Liver (tissue), 9 donors: ENCODE measurements around the gene CA10. TPM values are rescaled to one million over a fixed set of nuclear protein-coding genes. Genes with fewer than 3 reads are reported as not detected.

Source experiments
- DNase-seq: peaks from one replicate; pipeline ENCODE4 v3.0.0-alpha.2; 2017; ENCODE audit warnings: low spot score
- H3K27ac ChIP-seq, 2 donors: one replicate each; pipeline ENCODE4 v1.7.0; 2013; ENCODE audit warnings: inconsistent platforms in 2 of 2, low read length in 2 of 2, control low read depth in 1 of 2, low read depth in 1 of 2, mild to moderate bottlenecking in 1 of 2
- H3K27me3 ChIP-seq, 4 donors: one replicate each; pipeline versions ENCODE4 v1.6.1 to v1.7.0; 2013; ENCODE audit warnings: low read length in 3 of 4, inconsistent platforms in 1 of 4, mild to moderate bottlenecking in 1 of 4, moderate library complexity in 1 of 4; ENCODE audit not compliant: control insufficient read depth in 4 of 4, insufficient read depth in 4 of 4
- H3K36me3 ChIP-seq, 4 donors: one replicate each; pipeline versions ENCODE4 v1.6.1 to v1.7.0; 2013; ENCODE audit warnings: low read length in 3 of 4, mild to moderate bottlenecking in 3 of 4, low read depth in 1 of 4, moderate library complexity in 1 of 4; ENCODE audit not compliant: control insufficient read depth in 4 of 4, insufficient read depth in 3 of 4
- H3K4me1 ChIP-seq, 4 donors: one replicate each; pipeline versions ENCODE4 v1.6.1 to v1.7.0; 2013; ENCODE audit warnings: low read length in 3 of 4, mild to moderate bottlenecking in 3 of 4, moderate library complexity in 1 of 4; ENCODE audit not compliant: control insufficient read depth in 4 of 4, insufficient read depth in 4 of 4
- H3K4me3 ChIP-seq, 3 donors: one replicate each; pipeline versions ENCODE4 v1.6.1 to v1.7.0; 2013; ENCODE audit warnings: low read length in 3 of 3, control low read depth in 1 of 3, low read depth in 1 of 3, mild to moderate bottlenecking in 1 of 3
- H3K9ac ChIP-seq, 2 donors: one replicate each; pipeline ENCODE4 v1.7.0; 2013; ENCODE audit warnings: low read length in 2 of 2, mild to moderate bottlenecking in 2 of 2, moderate library complexity in 2 of 2, control low read depth in 1 of 2, low read depth in 1 of 2
- H3K9me3 ChIP-seq, 4 donors: one replicate each; pipeline versions ENCODE4 v1.6.1 to v1.7.0; 2013; ENCODE audit warnings: low read length in 3 of 4; ENCODE audit not compliant: control insufficient read depth in 4 of 4
- ATF3 ChIP-seq: IDR thresholded peaks from 2 replicates; pipeline ENCODE4 v1.6.1; 2016; ENCODE audit warnings: antibody characterized with exemption
- CTCF ChIP-seq: fragments of 150-350 bp; IDR thresholded peaks from 2 replicates; pipeline ENCODE4 v1.5.1; 2017; ENCODE audit warnings: improper control_type of control experiment, low read depth, low read length; ENCODE audit not compliant: missing input control
- EGR1 ChIP-seq, 2 donors: IDR thresholded peaks; 2 replicates each; pipeline ENCODE4 v1.6.1; 2016 to 2018; ENCODE audit warnings: antibody characterized with exemption in 2 of 2, low read depth in 2 of 2
- FOXA1 ChIP-seq: IDR thresholded peaks from 2 replicates; pipeline ENCODE4 v1.6.1; 2016; ENCODE audit warnings: antibody characterized with exemption
- FOXA2 ChIP-seq: IDR thresholded peaks from 2 replicates; pipeline ENCODE4 v1.6.1; 2016; ENCODE audit warnings: antibody characterized with exemption
- GABPA ChIP-seq, 2 donors: IDR thresholded peaks in 1 of 2; conservative IDR thresholded peaks in 1 of 2; 2 replicates each; pipeline ENCODE4 v1.6.1; 2016; ENCODE audit warnings: antibody characterized with exemption in 2 of 2, mild to moderate bottlenecking in 1 of 2, moderate library complexity in 1 of 2
- HNF4A ChIP-seq, 2 donors: conservative IDR thresholded peaks; 2 replicates each; pipeline ENCODE4 v1.6.1; 2016; ENCODE audit warnings: antibody characterized with exemption in 2 of 2, mild to moderate bottlenecking in 2 of 2
- HNF4G ChIP-seq: IDR thresholded peaks from 2 replicates; pipeline ENCODE4 v1.6.1; 2016; ENCODE audit warnings: antibody characterized with exemption
- MAX ChIP-seq: IDR thresholded peaks from 2 replicates; pipeline ENCODE4 v1.6.1; 2016; ENCODE audit warnings: antibody characterized with exemption
- NR2F2 ChIP-seq: IDR thresholded peaks from 2 replicates; pipeline ENCODE4 v1.6.1; 2016; ENCODE audit warnings: antibody characterized with exemption
- RXRA ChIP-seq, 2 donors: IDR thresholded peaks; 2 replicates each; pipeline ENCODE4 v1.6.1; 2017 to 2018; ENCODE audit warnings: antibody characterized with exemption in 2 of 2, mild to moderate bottlenecking in 1 of 2
- SP1 ChIP-seq: IDR thresholded peaks from 2 replicates; pipeline ENCODE4 v1.6.1; 2018; ENCODE audit warnings: antibody characterized with exemption, mild to moderate bottlenecking
- TAF1 ChIP-seq: conservative IDR thresholded peaks from 2 replicates; pipeline ENCODE4 v1.6.1; 2016; ENCODE audit warnings: antibody characterized with exemption, mild to moderate bottlenecking
- YY1 ChIP-seq: IDR thresholded peaks from 2 replicates; pipeline ENCODE4 v1.6.1; 2016; ENCODE audit warnings: antibody characterized with exemption, mild to moderate bottlenecking
- ZBTB33 ChIP-seq: IDR thresholded peaks from 2 replicates; pipeline ENCODE4 v1.6.1; 2016; ENCODE audit warnings: antibody characterized with exemption
- WGBS: extraction: QIAGEN DNeasy Blood & Tissue Kit; methylation state at CpG from one replicate; pipeline ENCODE4 v1.1.7; 2013; 5-methylcytosine and 5-hydroxymethylcytosine counted together
- polyA plus RNA-seq, 2 donors: library from polyadenylated mRNA; stranded (reverse) in 1 of 2; unstranded in 1 of 2; fragments of 200-250 nt in 1 of 2; fragments of >200 nt in 1 of 2; fragmentation: Nextera tagmentation in 1 of 2; extraction: Ambion mirVana in 1 of 2; gene quantifications; one replicate each; pipeline versions ENCODE4 v1.2.1 to v1.2.3, GENCODE V29; 2013 to 2015
- total RNA-seq, 2 donors: library from RNA; depleted of rRNA; stranded (reverse); fragments of >200 nt; gene quantifications; one replicate each; pipeline ENCODE4 v1.2.3, GENCODE V29; 2014
- TF ChIP-seq, protein P1 (sequence below): IDR thresholded peaks from 2 replicates; pipeline ENCODE4 v1.6.1; 2016; ENCODE audit warnings: antibody characterized with exemption, mild to moderate bottlenecking
- donor health status: healthy.
- donor health status: healthy.
- donor health status: healthy.
- donor health status: healthy.
- donor health status: healthy.

The CA10 gene
- total and polyA plus RNA-seq, 4 donors = 0.05 TPM; not detected in 3

- no peak for DNase-seq
- Histone ChIP-seq H3K27me3 (peaks cover 0 to 7% (median 1%) of the 10 kb centered on the region in 4 donors), H3K27ac (no peak overlapping the region), H3K9me3 (no peaks in the 10 kb centered on the region), H3K36me3 (no peaks in the 10 kb centered on the region), H3K4me3 (no peak overlapping the region), H3K4me1 (no peaks in the 10 kb centered on the region), H3K9ac (no peak overlapping the region)
- TF ChIP-seq HNF4A (conservative IDR thresholded peaks at IDR 0.05) (no peak), ATF3 (no peak), FOXA2 (no peak), HNF4G (no peak), RXRA (IDR thresholded peaks at IDR 0.05) (no peak), FOXA1 (no peak), NR2F2 (no peak), GABPA (IDR thresholded peaks at IDR 0.05 in 1 of 2, conservative IDR thresholded peaks at IDR 0.05 in 1 of 2) (no peak), EGR1 (IDR thresholded peaks at IDR 0.05; ENCODE audit: low read depth in 2 of 2) (no peak)
- TF ChIP-seq, protein P1, sequence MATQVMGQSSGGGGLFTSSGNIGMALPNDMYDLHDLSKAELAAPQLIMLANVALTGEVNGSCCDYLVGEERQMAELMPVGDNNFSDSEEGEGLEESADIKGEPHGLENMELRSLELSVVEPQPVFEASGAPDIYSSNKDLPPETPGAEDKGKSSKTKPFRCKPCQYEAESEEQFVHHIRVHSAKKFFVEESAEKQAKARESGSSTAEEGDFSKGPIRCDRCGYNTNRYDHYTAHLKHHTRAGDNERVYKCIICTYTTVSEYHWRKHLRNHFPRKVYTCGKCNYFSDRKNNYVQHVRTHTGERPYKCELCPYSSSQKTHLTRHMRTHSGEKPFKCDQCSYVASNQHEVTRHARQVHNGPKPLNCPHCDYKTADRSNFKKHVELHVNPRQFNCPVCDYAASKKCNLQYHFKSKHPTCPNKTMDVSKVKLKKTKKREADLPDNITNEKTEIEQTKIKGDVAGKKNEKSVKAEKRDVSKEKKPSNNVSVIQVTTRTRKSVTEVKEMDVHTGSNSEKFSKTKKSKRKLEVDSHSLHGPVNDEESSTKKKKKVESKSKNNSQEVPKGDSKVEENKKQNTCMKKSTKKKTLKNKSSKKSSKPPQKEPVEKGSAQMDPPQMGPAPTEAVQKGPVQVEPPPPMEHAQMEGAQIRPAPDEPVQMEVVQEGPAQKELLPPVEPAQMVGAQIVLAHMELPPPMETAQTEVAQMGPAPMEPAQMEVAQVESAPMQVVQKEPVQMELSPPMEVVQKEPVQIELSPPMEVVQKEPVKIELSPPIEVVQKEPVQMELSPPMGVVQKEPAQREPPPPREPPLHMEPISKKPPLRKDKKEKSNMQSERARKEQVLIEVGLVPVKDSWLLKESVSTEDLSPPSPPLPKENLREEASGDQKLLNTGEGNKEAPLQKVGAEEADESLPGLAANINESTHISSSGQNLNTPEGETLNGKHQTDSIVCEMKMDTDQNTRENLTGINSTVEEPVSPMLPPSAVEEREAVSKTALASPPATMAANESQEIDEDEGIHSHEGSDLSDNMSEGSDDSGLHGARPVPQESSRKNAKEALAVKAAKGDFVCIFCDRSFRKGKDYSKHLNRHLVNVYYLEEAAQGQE = no peak
Observed at GRCh38 chr17:51852603-51853002, 305.9 kb downstream of the CA10 start.

GRCh38 chr17:51850201-51850600 lies 308.3 kb downstream of the CA10 start:
- no peak overlapping the region for H3K27ac ChIP-seq

More at GRCh38 chr17:51850201-51850600, 308.3 kb downstream of the CA10 start:
- TF ChIP-seq YY1 (no peak), TAF1 (no peak), SP1 (no peak), CTCF (no peak), MAX (no peak), ZBTB33 (no peak), RXRA (IDR thresholded peaks at IDR 0.05) (no peak), FOXA2 (no peak), GABPA (IDR thresholded peaks at IDR 0.05 in 1 of 2, conservative IDR thresholded peaks at IDR 0.05 in 1 of 2) (no peak), HNF4G (no peak)
- TF ChIP-seq, protein P1 = no peak
- Histone ChIP-seq H3K9me3 (no peaks in the 10 kb centered on the region), H3K4me3 (no peak overlapping the region), H3K36me3 (no peaks in the 10 kb centered on the region), H3K27me3 (peaks cover 0 to 4% (median 2%) of the 10 kb centered on the region in 4 donors), H3K4me1 (no peaks in the 10 kb centered on the region), H3K9ac (no peak overlapping the region)
- WGBS = 34% methylated on average over 3 of the region's 3 CpGs
- DNase-seq = no peak
